Endothelial cell of umbilical vein (primary cell): ENCODE measurements around the gene FSTL1. TPM values are rescaled to one million over a fixed set of nuclear protein-coding genes. Genes with fewer than 3 reads are reported as not detected.

Experiments
- BruUV-seq: library from RNA; stranded (reverse); fragments of 400-500 nt; replicated peaks from 2 replicates; lab custom pipeline; 2021; lab: Mats Ljungman, UMichigan
- CTCF ChIA-PET: fragments of 300-600, 350-600 bp; sonication (Branson Sonifier 250); formaldehyde crosslinking; loops from one replicate; lab custom pipeline; 2021; ENCODE audit warnings: antibody characterized with exemption, inconsistent platforms; lab: Charles Lee
- POLR2A ChIA-PET: fragments of 300-600, 350-600 bp; sonication (Branson Sonifier 250); formaldehyde crosslinking; loops from one replicate; lab custom pipeline; 2021; ENCODE audit warnings: antibody characterized with exemption, inconsistent platforms; lab: Charles Lee
- DNase-seq: peaks from one replicate; pipeline ENCODE4 v3.0.0-alpha.2; 2011; ENCODE audit warnings: low read depth, low spot score
- FAIRE-seq: peaks from 2 replicates; lab custom pipeline; 2011; peaks lifted over from hg19 to GRCh38; lab: Jason Lieb, UNC
- H2AFZ ChIP-seq: 2 replicates; pipeline ENCODE4 v1.6.0; 2012; ENCODE audit warnings: low read depth, low read length, control low read depth, inconsistent platforms
- H3K27ac ChIP-seq: 2 replicates; pipeline ENCODE4 v1.5.1; 2011; ENCODE audit warnings: low read depth, mild to moderate bottlenecking, control low read depth, low read length, moderate library complexity; ENCODE audit not compliant: insufficient read depth
- H3K27me3 ChIP-seq, 2 experiments: 2 replicates each; pipeline versions ENCODE4 v1.6.0 to v1.6.1; 2011; ENCODE audit warnings: low read length in 2 of 2, mixed read lengths in 1 of 2; ENCODE audit not compliant: control insufficient read depth in 2 of 2, insufficient read depth in 2 of 2
- H3K36me3 ChIP-seq, 2 experiments: 2 replicates in 1 of 2; 3 replicates in 1 of 2; pipeline ENCODE4 v1.5.1; 2011; ENCODE audit warnings: low read length in 2 of 2, mild to moderate bottlenecking in 1 of 2, moderate library complexity in 1 of 2; ENCODE audit not compliant: control insufficient read depth in 2 of 2, insufficient read depth in 2 of 2; ENCODE audit errors: extremely low read depth in 1 of 2
- H3K4me1 ChIP-seq: 3 replicates; pipeline ENCODE4 v1.5.1; 2011; ENCODE audit warnings: mild to moderate bottlenecking, low read length; ENCODE audit not compliant: control insufficient read depth, insufficient read depth; ENCODE audit errors: extremely low read depth
- H3K4me2 ChIP-seq: 2 replicates; pipeline ENCODE4 v1.6.1; 2011; ENCODE audit warnings: low read length, control low read depth, mixed read lengths; ENCODE audit not compliant: insufficient read depth
- H3K4me3 ChIP-seq, 3 experiments: fragments of 200-600 bp in 1 of 3; sonication (generic), shearing (Covaris generic) in 1 of 3; replicated peaks in 1 of 3; 2 replicates each; pipeline ENCODE4 v1.5.1; 2011 to 2016; ENCODE audit warnings: control low read depth in 3 of 3, low read length in 3 of 3, mild to moderate bottlenecking in 2 of 3, inconsistent platforms in 1 of 3, low read depth in 1 of 3, moderate library complexity in 1 of 3; ENCODE audit not compliant: insufficient read depth in 1 of 3
- H3K79me2 ChIP-seq: 2 replicates; pipeline ENCODE4 v1.6.0; 2012; ENCODE audit warnings: low read length, inconsistent platforms; ENCODE audit not compliant: control insufficient read depth, insufficient read depth
- H3K9ac ChIP-seq: replicated peaks from 2 replicates; pipeline ENCODE3; 2011; ENCODE audit warnings: low read length, control low read depth; ENCODE audit not compliant: insufficient read depth; ENCODE audit errors: extremely low read depth
- H3K9me1 ChIP-seq: replicated peaks from 3 replicates; pipeline ENCODE4 v1.6.0; 2011; ENCODE audit warnings: mild to moderate bottlenecking, low read length; ENCODE audit not compliant: control insufficient read depth, insufficient read depth; ENCODE audit errors: extremely low read depth
- H3K9me3 ChIP-seq: replicated peaks from 2 replicates; pipeline ENCODE4 v1.5.1; 2012; ENCODE audit warnings: low read length, inconsistent platforms; ENCODE audit not compliant: control insufficient read depth, insufficient read depth
- H4K20me1 ChIP-seq: replicated peaks from 2 replicates; pipeline ENCODE3; 2011; ENCODE audit warnings: mild to moderate bottlenecking, low read length; ENCODE audit not compliant: control insufficient read depth, insufficient read depth; ENCODE audit errors: extremely low read depth
- EZH2 ChIP-seq: IDR thresholded peaks from 2 replicates; pipeline ENCODE4 v1.6.1; 2012; ENCODE audit warnings: borderline replicate concordance, low read depth, mild to moderate bottlenecking, moderate library complexity, low read length, inconsistent platforms; ENCODE audit not compliant: severe bottlenecking
- FOS ChIP-seq: IDR thresholded peaks from 2 replicates; pipeline ENCODE4 v1.6.1; 2011; ENCODE audit warnings: mild to moderate bottlenecking, low read length, moderate library complexity, borderline replicate concordance; ENCODE audit not compliant: insufficient read depth
- POLR2A ChIP-seq: IDR thresholded peaks from 2 replicates; pipeline ENCODE4 v1.6.1; 2012; ENCODE audit warnings: low read depth, mild to moderate bottlenecking, control low read depth, low read length
- POLR2AphosphoS5 ChIP-seq: IDR thresholded peaks from 2 replicates; pipeline ENCODE4 v1.6.1; 2012; ENCODE audit warnings: low read depth, mild to moderate bottlenecking, control low read depth, low read length, moderate library complexity; ENCODE audit not compliant: insufficient read depth
- dilution Hi-C: fragments of 300-500 bp; cut with MboI; formaldehyde crosslinking; loops from one replicate; pipeline ENCODE4 v1.15.0; 2019; ENCODE audit warnings: low sequenced_read_pairs; ENCODE audit not compliant: extremely low pct_ligation_motif_present
- intact Hi-C: fragments of 100-400 bp; cut with micrococcal nuclease; formaldehyde crosslinking; loops from one replicate; pipeline ENCODE4 v1.10.0; 2022
- polyA plus RNA-seq, 4 experiments: library from polyadenylated mRNA; depleted of rRNA in 3 of 4; stranded (reverse) in 3 of 4; unstranded in 1 of 4; fragments of >200 nt; gene quantifications; 2 replicates each; pipeline versions ENCODE4 v1.2.1 to v1.2.3, GENCODE V29; 2011 to 2012; ENCODE audit warnings: missing spikeins in 1 of 4
- total RNA-seq: library from RNA; stranded (reverse); gene quantifications from 2 replicates; pipeline ENCODE4 v1.2.3, GENCODE V29; 2021
- TF ChIP-seq, protein P1 (sequence below), 2 donors: IDR thresholded peaks; 1 replicate in 1 of 2; 2 replicates in 1 of 2; pipeline ENCODE4 v1.5.1; 2011; ENCODE audit warnings: low read length in 2 of 2, mild to moderate bottlenecking in 2 of 2, moderate library complexity in 2 of 2, control low read depth in 1 of 2, inconsistent platforms in 1 of 2, low read depth in 1 of 2; ENCODE audit not compliant: insufficient read depth in 1 of 2; ENCODE audit errors: extremely low read depth in 1 of 2
- TF ChIP-seq, protein P2 (sequence below): IDR thresholded peaks from 2 replicates; pipeline ENCODE4 v1.6.1; 2011; ENCODE audit not compliant: insufficient read depth, insufficient read length

The FSTL1 gene
- total and polyA plus RNA-seq, 2 donors (not counting 3 experiments of a cell fraction or from before 2014, with no cell fraction given) = 235 to 562 TPM

- Histone ChIP-seq H3K27me3 (no peaks in the 10 kb centered on the region), H3K9ac (no peak overlapping the region), H3K4me2 (no peak overlapping the region), H3K9me3 (no peaks in the 10 kb centered on the region), H3K4me1 (peaks cover 25% of the 10 kb centered on the region), H3K36me3 (peaks cover 7 to 15% of the 10 kb centered on the region in 2 experiments), H4K20me1 (no peaks in the 10 kb centered on the region), H3K4me3 (no peak overlapping the region), H3K79me2 (peaks cover 12% of the 10 kb centered on the region), H2AFZ (no peak overlapping the region), H3K9me1 (no peaks in the 10 kb centered on the region), H3K27ac (no peak overlapping the region)
- FAIRE-seq = no peak
- intact Hi-C loops (loop anchor here (2.0 to 5.0 kb wide), 2 partner anchors 262 to 377 kb away; no protein-coding TSS in a partner anchor), dilution Hi-C loops (no loop called here)
- POLR2A ChIA-PET = no interaction called here
- DNase-seq = no peak
- TF ChIP-seq POLR2A (no peak), POLR2AphosphoS5 (no peak), EZH2 (no peak), FOS (no peak)
- TF ChIP-seq, protein P1, sequence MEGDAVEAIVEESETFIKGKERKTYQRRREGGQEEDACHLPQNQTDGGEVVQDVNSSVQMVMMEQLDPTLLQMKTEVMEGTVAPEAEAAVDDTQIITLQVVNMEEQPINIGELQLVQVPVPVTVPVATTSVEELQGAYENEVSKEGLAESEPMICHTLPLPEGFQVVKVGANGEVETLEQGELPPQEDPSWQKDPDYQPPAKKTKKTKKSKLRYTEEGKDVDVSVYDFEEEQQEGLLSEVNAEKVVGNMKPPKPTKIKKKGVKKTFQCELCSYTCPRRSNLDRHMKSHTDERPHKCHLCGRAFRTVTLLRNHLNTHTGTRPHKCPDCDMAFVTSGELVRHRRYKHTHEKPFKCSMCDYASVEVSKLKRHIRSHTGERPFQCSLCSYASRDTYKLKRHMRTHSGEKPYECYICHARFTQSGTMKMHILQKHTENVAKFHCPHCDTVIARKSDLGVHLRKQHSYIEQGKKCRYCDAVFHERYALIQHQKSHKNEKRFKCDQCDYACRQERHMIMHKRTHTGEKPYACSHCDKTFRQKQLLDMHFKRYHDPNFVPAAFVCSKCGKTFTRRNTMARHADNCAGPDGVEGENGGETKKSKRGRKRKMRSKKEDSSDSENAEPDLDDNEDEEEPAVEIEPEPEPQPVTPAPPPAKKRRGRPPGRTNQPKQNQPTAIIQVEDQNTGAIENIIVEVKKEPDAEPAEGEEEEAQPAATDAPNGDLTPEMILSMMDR (IDR thresholded peaks at IDR 0.05; ENCODE audit: extremely low read depth in 1 of 2, insufficient read depth in 1 of 2, low read depth in 1 of 2, low read length in 2 of 2) = no peak
- TF ChIP-seq, protein P2, sequence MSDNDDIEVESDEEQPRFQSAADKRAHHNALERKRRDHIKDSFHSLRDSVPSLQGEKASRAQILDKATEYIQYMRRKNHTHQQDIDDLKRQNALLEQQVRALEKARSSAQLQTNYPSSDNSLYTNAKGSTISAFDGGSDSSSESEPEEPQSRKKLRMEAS = no peak
- no TSS peak for BruUV-seq
- CTCF ChIA-PET = interaction anchor here (4.1 to 9.5 kb wide), 4 partner anchors 24 to 380 kb away, joined by 22 to 367 read pairs (median 164); partner anchors contain the start of gene FSTL1
These were observed 35.0 kb downstream of the FSTL1 start for GRCh38 chr3:120415756-120416155.
